Subcutaneous adipose tissue (tissue), 4 donors: ENCODE results near the gene RO60. TPM values are rescaled to one million over a fixed set of nuclear protein-coding genes. Genes with fewer than 3 reads are reported as not detected.

Experiments
- CTCF ChIP-seq: fragments of 450-650 bp; IDR thresholded peaks from one replicate; pipeline ENCODE4 v1.5.1; 2016; ENCODE audit warnings: low read depth, mild to moderate bottlenecking, control low read depth, antibody characterized with exemption, moderate library complexity
- total RNA-seq, 4 donors: library from RNA; depleted of rRNA; stranded (reverse); fragments of >200 nt; gene quantifications; one replicate each; pipeline ENCODE4 v1.1.0, GENCODE V29; 2016

RO60 gene
- total RNA-seq, 4 donors from 2014 or later, result 65.1 to 120 (median 92.4) TPM

- TF ChIP-seq CTCF, result no peak
Measured at GRCh38 chr1:193066606-193067005, 7.2 kb downstream of the RO60 start.

- TF ChIP-seq CTCF, result no peak
Measured at GRCh38 chr1:193068013-193068412, 8.6 kb downstream of the RO60 start.

- TF ChIP-seq CTCF, result no peak
Measured at GRCh38 chr1:193069748-193070385, 10.5 kb downstream of the RO60 start.

GRCh38 chr1:193070386-193070753 lies 11.0 kb downstream of the RO60 start:
- no peak for TF ChIP-seq CTCF

- TF ChIP-seq CTCF, result no peak
Measured at GRCh38 chr1:193070942-193071341, 11.5 kb downstream of the RO60 start.

GRCh38 chr1:193077991-193078390 lies 18.6 kb downstream of the RO60 start:
- TF ChIP-seq CTCF, result no peak

GRCh38 chr1:193079187-193079586 lies 19.8 kb downstream of the RO60 start:
- no peak for TF ChIP-seq CTCF
